Brain microvascular endothelial cell (primary cell): Measurements from ENCODE around the gene SH3PXD2A.

Experiments
- DNase-seq: peaks from one replicate; pipeline ENCODE4 v3.0.0-alpha.2; 2020
- H3K27ac ChIP-seq: fragments of 250-450 bp; sonication (Bioruptor Pico); 2 replicates; pipeline ENCODE4 v1.5.1; 2020; ENCODE audit warnings: mild to moderate bottlenecking, moderate library complexity
- H3K27me3 ChIP-seq: fragments of 250-450 bp; sonication (Bioruptor Pico); replicated peaks from 2 replicates; pipeline ENCODE4 v1.5.1; 2020; ENCODE audit warnings: mild to moderate bottlenecking
- H3K36me3 ChIP-seq: fragments of 250-450 bp; sonication (Bioruptor Pico); replicated peaks from 2 replicates; pipeline ENCODE4 v1.5.1; 2020; ENCODE audit warnings: mild to moderate bottlenecking
- H3K4me3 ChIP-seq: 2 replicates; pipeline ENCODE4 v1.5.1; 2011; ENCODE audit warnings: low read depth, mild to moderate bottlenecking, control low read depth, low read length, moderate library complexity
- in situ Hi-C: cut with HindIII; loops from 2 replicates; pipeline ENCODE4 v1.10.0; 2017; ENCODE audit warnings: low sequenced_read_pairs, low pct_ligation_motif_present
- TF ChIP-seq, protein P1 (sequence below): IDR thresholded peaks from 2 replicates; pipeline ENCODE4 v1.5.1; 2011; ENCODE audit warnings: low read depth, mild to moderate bottlenecking, moderate library complexity, low read length, control low read depth, inconsistent platforms; ENCODE audit errors: missing control alignments

Gene SH3PXD2A

GRCh38 chr10:103805781-103806180 is 49.6 kb downstream of the SH3PXD2A start:
- in situ Hi-C loops = no loop called here
- TF ChIP-seq, protein P1, sequence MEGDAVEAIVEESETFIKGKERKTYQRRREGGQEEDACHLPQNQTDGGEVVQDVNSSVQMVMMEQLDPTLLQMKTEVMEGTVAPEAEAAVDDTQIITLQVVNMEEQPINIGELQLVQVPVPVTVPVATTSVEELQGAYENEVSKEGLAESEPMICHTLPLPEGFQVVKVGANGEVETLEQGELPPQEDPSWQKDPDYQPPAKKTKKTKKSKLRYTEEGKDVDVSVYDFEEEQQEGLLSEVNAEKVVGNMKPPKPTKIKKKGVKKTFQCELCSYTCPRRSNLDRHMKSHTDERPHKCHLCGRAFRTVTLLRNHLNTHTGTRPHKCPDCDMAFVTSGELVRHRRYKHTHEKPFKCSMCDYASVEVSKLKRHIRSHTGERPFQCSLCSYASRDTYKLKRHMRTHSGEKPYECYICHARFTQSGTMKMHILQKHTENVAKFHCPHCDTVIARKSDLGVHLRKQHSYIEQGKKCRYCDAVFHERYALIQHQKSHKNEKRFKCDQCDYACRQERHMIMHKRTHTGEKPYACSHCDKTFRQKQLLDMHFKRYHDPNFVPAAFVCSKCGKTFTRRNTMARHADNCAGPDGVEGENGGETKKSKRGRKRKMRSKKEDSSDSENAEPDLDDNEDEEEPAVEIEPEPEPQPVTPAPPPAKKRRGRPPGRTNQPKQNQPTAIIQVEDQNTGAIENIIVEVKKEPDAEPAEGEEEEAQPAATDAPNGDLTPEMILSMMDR = no peak
- H3K36me3 ChIP-seq = no peaks in the 10 kb centered on the region
- no peaks in the 10 kb centered on the region for H3K27me3 ChIP-seq
- no peak for DNase-seq
- H3K27ac ChIP-seq = no peak overlapping the region
- H3K4me3 ChIP-seq = no peak overlapping the region

DNA sequence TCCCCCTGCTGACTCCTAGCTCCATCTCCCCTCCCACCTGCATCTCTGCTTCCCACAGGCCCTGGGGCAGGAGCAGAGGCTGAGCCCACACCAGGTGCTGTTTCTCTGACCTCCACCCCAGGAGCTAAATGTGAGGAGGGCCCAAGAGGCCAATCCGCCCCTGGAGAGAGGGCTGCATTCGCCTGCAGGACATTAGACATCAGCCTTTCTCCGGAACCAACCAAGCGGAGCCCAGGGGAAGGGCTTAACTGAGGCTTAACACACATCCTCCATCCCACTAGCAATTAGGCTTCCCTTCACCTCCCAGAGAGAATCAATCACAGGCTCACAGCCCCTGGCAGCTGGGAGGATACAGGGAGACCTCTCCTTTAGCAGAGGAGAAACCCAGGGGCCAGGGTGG is 50.5 kb downstream of the SH3PXD2A start:
- Histone ChIP-seq H3K4me3 (no peak overlapping the region), H3K27ac (no peak overlapping the region), H3K36me3 (no peaks in the 10 kb centered on the region), H3K27me3 (no peaks in the 10 kb centered on the region)
- TF ChIP-seq, protein P1 = no peak
- no peak for DNase-seq
- in situ Hi-C loops = no loop called here

DNA sequence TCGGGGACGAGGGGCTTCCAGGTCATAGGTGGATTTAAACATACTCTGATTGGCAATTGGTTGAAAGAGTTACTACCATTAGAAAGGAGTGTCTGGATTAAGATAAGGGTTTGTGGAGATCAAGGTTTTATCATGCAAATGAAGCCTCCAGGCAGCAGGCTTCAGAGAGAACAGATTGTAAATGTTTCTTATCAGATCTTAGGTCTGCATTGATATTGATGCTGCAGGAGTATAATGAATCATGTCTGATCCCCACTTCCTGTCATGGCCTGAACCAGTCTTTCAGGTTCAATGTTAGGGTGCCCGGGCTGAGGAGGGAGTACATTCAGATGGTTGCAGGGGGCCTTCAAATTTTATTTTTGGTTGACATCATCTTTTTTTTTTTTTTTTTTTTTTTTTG is 51.4 kb downstream of the SH3PXD2A start:
- in situ Hi-C loops = no loop called here
- Histone ChIP-seq H3K27ac (no peak overlapping the region), H3K27me3 (no peaks in the 10 kb centered on the region), H3K4me3 (no peak overlapping the region), H3K36me3 (no peaks in the 10 kb centered on the region)
- TF ChIP-seq, protein P1 = no peak
- DNase-seq = no peak

- H3K27ac ChIP-seq = no peak overlapping the region
- no peak overlapping the region for H3K4me3 ChIP-seq
- in situ Hi-C loops = no loop called here
- no peaks in the 10 kb centered on the region for H3K27me3 ChIP-seq
- DNase-seq = no peak
- no peaks in the 10 kb centered on the region for H3K36me3 ChIP-seq
- TF ChIP-seq, protein P1 = no peak
These were observed 52.6 kb downstream of the SH3PXD2A start for GRCh38 chr10:103802637-103803353.

DNA sequence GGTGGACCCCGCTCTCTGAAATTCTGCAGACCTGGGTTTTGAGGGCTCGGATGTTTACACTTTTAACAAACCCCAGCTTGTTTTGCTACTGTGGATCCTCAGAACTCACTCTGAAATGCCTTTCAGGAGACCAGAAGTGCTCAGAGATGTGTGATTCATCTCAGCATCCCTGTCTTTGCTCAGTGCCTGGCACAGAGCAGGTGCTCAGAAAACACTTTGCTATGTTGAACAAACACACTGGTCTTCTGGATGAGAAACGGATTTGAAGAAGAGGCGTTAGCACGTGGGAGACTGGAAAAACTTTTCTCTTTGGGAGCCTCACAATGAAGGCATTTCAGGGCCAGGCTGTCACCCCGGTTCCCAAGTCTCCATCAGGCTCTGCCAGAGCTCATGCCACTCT is 53.3 kb downstream of the SH3PXD2A start:
- Histone ChIP-seq H3K27me3 (no peaks in the 10 kb centered on the region), H3K27ac (no peak overlapping the region), H3K4me3 (no peak overlapping the region), H3K36me3 (no peaks in the 10 kb centered on the region)
- DNase-seq = no peak
- in situ Hi-C loops = no loop called here
- TF ChIP-seq, protein P1 = no peak
